ENCODE measurements around the gene BCL11A.

The BCL11A gene

GRCh38 chr2:60453872-60454271 lies 99.6 kb downstream of the BCL11A start:
- DNase-seq = no peak

GRCh38 chr2:60453301-60453700 lies 100.2 kb downstream of the BCL11A start:
- no peak for DNase-seq

DNA sequence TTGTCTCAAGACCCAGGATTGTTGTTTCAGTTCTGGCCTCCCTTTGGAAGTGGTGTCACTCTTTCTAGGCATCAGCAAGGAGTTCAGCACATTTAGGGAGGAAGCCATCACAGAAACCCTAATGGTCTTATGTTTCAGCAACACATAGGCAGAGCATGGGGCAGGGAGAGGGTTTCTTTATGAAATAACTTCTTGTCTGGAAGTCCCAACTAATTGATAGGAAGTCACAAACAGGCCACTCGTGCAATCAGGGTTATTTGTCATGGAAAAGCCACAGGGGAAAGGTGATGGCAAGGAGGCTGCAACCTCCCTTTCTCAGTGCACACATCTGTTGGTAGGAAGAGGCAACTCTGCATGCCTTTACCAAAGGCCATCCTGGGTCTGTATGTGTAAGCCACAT lies 103.0 kb downstream of the BCL11A start:
- DNase-seq = no peak

DNA sequence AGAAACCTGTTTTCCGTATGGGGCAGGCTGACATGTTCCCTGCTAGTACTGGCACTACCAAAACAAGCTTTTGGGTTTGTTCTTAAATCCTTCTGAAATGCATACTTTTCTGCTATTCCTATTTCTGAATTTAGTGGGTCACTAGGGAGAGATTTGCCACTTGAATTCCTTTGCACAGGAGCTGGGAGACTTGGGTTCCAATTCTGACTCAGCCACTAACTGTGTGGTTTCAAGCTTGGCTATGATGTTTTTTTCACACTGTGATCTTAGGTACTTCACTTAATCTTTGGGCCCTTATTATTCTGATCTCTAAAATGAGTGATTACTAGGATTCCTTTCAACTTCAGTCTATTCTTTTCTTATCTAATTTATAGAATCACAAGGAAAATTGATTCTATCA lies 105.5 kb downstream of the BCL11A start:
- no peak for DNase-seq

DNA sequence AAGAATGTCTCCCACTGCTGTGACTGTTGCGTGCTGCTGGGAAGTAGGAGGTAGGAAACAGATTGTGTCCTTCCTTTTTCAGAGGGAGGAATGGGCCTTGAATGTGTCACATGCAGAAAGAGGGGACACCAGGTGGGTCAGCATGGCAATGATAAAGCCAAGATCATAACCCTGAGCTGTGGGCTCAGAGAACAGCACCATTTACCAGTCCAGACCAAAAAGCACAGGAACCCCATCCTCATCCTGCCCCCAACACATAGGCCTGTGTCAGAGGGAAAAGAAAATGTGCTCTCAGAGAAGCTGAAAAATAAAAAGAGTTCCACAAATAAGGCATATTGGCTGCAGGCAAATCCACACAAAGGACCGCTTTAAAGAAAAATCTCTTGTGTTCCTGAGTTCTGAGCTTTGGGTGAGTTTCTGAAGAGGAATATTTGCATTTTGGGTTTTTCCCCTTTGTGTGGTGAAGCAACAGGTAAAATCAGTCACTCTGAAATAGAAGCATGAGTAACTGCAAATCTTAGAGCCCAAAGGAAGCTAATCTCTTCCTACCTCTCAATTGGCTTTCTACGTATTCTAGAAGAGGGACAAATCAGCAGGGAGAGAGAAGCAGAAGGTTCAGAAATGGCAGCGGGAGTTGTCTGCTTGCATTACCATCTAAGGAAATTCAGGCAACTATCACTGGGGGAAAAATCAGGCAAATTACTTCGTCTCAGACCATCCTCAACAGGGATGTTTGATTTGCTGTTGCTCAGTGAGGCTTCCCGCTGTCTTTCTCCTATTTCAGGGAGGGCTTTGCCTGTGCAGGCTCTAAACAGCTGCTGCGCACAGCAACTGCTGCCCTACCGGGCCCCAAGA lies 106.8 kb downstream of the BCL11A start:
- DNase-seq = no peak

GRCh38 chr2:60445684-60446179 lies 107.7 kb downstream of the BCL11A start:
- DNase-seq = no peak

GRCh38 chr2:60442608-60443007 lies 110.8 kb downstream of the BCL11A start:
- no peak for DNase-seq

DNA sequence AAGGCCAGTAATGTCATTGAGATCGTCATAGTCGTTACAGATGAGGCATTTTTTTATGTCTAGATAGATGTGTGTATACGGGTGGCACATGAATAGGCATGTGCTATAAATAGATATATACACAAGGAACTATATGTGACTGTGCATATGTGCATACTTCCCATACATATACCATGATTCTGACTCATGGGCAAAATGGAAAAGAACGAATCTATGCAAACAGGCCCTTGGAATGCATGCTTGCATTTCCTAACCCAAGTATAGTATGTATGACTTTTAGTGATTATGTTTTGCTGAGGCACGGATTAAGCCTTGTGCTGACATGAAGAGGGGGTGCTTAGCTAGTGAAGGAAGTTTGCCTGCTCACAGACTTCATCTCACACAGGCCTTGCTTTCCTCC lies 111.7 kb downstream of the BCL11A start:
- no peak for DNase-seq

- DNase-seq = no peak
These were observed 112.7 kb downstream of the BCL11A start for GRCh38 chr2:60440767-60441163.

GRCh38 chr2:60440079-60440766 lies 113.2 kb downstream of the BCL11A start:
- no peak for DNase-seq

- no peak for DNase-seq
These were observed 114.1 kb downstream of the BCL11A start for GRCh38 chr2:60439219-60439974.

- DNase-seq = no peak
These were observed 114.8 kb downstream of the BCL11A start for GRCh38 chr2:60438653-60439052.

DNA sequence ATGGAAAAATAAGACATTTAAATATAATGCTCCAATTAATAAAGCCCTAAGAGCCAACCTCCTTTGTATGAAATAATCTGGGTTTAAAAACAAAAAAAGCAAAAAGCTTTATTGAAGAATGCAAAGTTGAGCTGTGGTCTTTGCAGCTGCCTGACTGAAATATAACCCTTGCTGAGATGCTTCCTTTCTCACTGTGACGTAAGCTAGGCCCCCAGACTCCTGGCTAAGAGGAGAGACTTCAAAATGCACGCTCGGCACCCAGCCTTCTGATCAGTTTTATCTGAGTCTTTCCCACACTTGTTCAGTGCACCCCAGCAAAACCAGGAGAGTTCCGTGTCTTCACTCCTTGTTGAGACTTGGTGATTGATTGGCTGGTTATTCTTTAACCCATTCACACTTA lies 115.3 kb downstream of the BCL11A start:
- DNase-seq = no peak

DNA sequence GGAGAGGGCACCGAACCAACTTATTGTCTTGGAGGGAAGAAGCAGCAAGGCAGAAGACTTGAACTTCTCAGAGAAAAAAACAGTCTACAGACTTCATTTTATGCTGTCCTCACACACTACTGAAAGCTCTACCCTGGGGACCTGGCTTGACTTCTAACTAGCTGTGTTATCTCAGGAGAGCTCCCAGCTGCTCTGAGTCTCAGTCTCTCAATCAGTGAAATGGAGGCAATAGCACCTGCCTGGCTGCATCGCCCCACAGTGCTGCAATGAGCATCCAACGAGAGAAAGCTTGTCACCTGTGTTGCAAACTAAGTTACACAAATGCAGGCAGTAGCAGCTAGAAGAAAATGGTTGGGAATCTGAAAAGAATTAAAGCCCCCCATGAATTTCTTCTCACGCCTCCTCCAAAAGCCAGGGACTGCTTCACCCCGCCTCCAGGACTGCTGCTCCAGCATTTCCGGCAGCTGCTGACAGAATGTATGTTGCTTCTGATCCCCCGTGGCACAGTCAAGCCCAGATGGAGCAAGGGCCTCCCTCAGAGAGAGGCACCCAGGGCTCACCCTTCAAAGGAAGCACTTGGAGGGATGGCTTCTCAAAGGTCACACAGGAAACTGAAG lies 116.3 kb downstream of the BCL11A start:
- no peak for DNase-seq

GRCh38 chr2:60433018-60433596 lies 120.3 kb downstream of the BCL11A start:
- no peak for DNase-seq

DNA sequence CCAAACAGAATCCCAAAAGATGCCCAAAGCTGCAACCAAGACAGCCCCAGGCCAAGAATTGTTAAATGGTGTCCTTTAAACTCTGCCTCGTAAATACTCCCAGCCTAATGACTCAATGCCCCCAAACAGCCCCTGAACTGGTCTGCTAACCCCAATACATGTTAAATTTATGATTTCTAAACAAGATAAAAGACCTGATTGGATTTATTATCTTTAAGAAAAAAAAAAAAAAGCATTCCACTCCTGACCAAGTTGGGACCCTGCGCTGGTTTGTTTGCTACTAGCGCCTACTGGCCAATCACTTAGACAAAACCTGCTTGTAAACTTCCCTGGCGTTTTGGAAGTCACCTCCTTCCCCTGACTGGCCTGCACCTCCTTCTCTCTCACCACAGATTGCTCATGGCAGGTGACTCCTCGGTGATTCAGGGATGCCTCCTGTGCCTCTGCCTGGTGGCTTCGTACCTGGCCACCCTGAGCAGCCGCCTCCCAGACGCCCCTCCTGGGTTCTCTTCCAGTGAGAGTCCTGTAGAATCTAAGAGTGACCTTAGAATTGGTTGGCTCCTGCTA lies 121.3 kb downstream of the BCL11A start:
- DNase-seq = no peak

GRCh38 chr2:60429681-60430080 lies 123.8 kb downstream of the BCL11A start:
- no peak for DNase-seq

DNA sequence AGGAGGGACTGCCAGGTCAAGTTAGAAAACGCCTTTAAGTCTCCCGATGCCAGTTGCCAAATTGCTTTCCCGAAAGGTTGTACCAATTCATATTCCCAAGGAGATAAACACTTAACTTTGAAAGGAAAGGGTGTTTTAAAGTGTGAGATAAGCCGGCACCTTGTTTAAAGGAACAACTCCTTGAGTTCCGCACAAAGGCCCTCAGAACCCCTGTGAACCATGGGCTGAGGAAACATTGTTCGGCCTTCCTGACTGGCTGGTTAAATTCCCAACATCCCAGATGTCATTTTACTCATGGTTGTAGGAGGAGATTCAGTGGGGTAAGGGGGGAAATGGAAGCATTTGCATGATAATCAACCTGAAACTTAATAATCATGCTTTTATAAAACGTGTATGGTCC lies 126.6 kb downstream of the BCL11A start:
- DNase-seq = no peak

DNA sequence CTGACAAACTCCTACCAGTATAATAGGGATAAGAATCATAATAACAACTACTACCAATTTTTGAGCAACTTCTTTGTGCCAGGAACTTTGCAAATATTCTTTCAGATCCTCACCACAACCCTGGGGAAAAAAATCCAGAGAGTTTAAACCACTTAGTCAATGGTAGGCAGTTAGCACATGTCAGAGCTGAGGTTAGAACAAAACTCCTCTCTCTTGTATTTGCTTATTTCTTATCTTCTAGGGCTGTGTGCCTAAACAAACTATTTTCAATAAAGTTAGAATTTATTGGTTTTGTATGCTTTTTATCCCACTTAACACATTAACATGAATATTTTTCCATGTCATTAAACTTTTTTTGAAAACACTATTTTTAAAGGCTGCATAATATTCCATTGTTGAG lies 127.1 kb downstream of the BCL11A start:
- DNase-seq = no peak

- DNase-seq = no peak
These were observed 129.2 kb downstream of the BCL11A start for GRCh38 chr2:60424233-60424632.

- no peak for DNase-seq
These were observed 129.9 kb downstream of the BCL11A start for GRCh38 chr2:60423505-60423904.

- no peak for DNase-seq
These were observed 130.5 kb downstream of the BCL11A start for GRCh38 chr2:60422826-60423483.

Data from activated CD4-positive, CD25-positive, alpha-beta regulatory T cell treated with anti-CD3 and anti-CD28 coated beads, Interleukin-2, amount 50 U/mL, for 72 hours (primary cell).